ENCODE data around the gene IRF7. TPM values are rescaled to one million over a fixed set of nuclear protein-coding genes. Genes with fewer than 3 reads are reported as not detected.
A peak's percentile ranks its signal among the peaks of the same experiment; 100 is the strongest.

IRF7 gene
- total and polyA plus RNA-seq, 10 donors = 52.3 to 99.1 (median 83.4) TPM

GRCh38 chr11:611001-611996 lies 4.5 kb downstream of the IRF7 start:
- TF ChIP-seq POLR2A (IDR thresholded peaks at IDR 0.05) (no peak), POLR2AphosphoS5 (IDR thresholded peaks at IDR 0.05) (peak; percentile 33 to 77 (median 45))
- WGBS, 5 donors = 85 to 91% (median 89%) methylated on average over 42 to 49 of the region's 49 CpGs
- no peaks in the 10 kb centered on the region for H3K9me3 ChIP-seq
- peaks cover 18 to 64% (median 43%) of the 10 kb centered on the region in 6 donors for H3K4me1 ChIP-seq
- intact Hi-C loops (cut with DNase I; ENCODE audit: low total_unique reads) = no loop called here
- no peak overlapping the region for H3K4me3 ChIP-seq
- H3K27ac ChIP-seq = peak overlapping the region in 2 of 8 donors; percentile 18 to 98
- H3K36me3 ChIP-seq = peaks cover 4 to 89% (median 80%) of the 10 kb centered on the region in 6 donors
- no peaks in the 10 kb centered on the region for H3K27me3 ChIP-seq (replicated peaks in 1 of 7)
- no peak for DNase-seq

GRCh38 chr11:610146-610801 lies 5.5 kb downstream of the IRF7 start:
- DNase-seq = no peak
- 93 to 97% (median 96%) methylated on average over 9 to 18 of the region's 18 CpGs for WGBS, 5 donors
- Histone ChIP-seq H3K4me1 (peaks cover 14 to 58% (median 40%) of the 10 kb centered on the region in 6 donors), H3K9me3 (no peaks in the 10 kb centered on the region), H3K27ac (no peak overlapping the region), H3K4me3 (no peak overlapping the region), H3K36me3 (peaks cover 4 to 99% (median 90%) of the 10 kb centered on the region in 6 donors), H3K27me3 (replicated peaks in 1 of 7) (no peaks in the 10 kb centered on the region)
- TF ChIP-seq POLR2AphosphoS5 (IDR thresholded peaks at IDR 0.05) (peak in 1 of 3 donors; percentile 57), POLR2A (IDR thresholded peaks at IDR 0.05) (no peak)
- TF ChIP-seq, protein P1, sequence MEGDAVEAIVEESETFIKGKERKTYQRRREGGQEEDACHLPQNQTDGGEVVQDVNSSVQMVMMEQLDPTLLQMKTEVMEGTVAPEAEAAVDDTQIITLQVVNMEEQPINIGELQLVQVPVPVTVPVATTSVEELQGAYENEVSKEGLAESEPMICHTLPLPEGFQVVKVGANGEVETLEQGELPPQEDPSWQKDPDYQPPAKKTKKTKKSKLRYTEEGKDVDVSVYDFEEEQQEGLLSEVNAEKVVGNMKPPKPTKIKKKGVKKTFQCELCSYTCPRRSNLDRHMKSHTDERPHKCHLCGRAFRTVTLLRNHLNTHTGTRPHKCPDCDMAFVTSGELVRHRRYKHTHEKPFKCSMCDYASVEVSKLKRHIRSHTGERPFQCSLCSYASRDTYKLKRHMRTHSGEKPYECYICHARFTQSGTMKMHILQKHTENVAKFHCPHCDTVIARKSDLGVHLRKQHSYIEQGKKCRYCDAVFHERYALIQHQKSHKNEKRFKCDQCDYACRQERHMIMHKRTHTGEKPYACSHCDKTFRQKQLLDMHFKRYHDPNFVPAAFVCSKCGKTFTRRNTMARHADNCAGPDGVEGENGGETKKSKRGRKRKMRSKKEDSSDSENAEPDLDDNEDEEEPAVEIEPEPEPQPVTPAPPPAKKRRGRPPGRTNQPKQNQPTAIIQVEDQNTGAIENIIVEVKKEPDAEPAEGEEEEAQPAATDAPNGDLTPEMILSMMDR (IDR thresholded peaks at IDR 0.05 in 8 of 11, conservative IDR thresholded peaks at IDR 0.05 in 3 of 11) = no peak
- intact Hi-C loops (cut with DNase I; ENCODE audit: low total_unique reads) = no loop called here

DNA sequence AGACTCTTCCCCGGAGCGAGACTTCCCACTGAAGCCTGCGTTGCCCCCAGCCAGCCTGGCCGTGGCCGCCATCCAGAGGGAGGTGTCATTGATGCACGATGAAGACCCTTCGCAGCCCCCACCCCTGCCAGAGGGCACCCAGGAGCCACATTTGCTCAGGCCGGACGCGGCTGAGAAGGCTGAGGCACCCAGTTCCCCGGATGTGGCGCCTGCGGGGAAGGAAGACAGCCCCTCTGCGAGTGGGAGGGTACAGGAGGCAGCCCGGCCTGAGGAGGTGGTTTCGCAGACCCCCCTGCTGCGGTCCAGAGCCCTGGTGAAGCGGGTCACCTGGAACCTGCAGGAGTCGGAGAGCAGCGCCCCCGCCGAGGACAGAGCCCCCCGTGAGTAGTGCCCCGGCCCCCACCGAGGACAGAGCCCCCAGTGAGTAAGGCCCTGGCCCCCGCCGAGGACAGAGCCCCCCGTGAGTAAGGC lies 6.4 kb downstream of the IRF7 start:
- DNase-seq = no peak
- Histone ChIP-seq H3K27ac (peak overlapping the region in 5 of 8 donors; percentile 33 to 56 (median 49)), H3K27me3 (replicated peaks in 1 of 7) (no peaks in the 10 kb centered on the region), H3K9me3 (no peaks in the 10 kb centered on the region), H3K36me3 (peaks cover 4 to 100% (median 93%) of the 10 kb centered on the region in 6 donors), H3K4me1 (peaks cover 8 to 49% (median 31%) of the 10 kb centered on the region in 6 donors), H3K4me3 (no peak overlapping the region)
- 91 to 95% (median 95%) methylated on average over 7 to 28 of the region's 28 CpGs for WGBS, 5 donors
- TF ChIP-seq POLR2A (IDR thresholded peaks at IDR 0.05) (no peak), POLR2AphosphoS5 (IDR thresholded peaks at IDR 0.05) (no peak)
- TF ChIP-seq, protein P1 (IDR thresholded peaks at IDR 0.05 in 8 of 11, conservative IDR thresholded peaks at IDR 0.05 in 3 of 11) = no peak
- intact Hi-C loops (cut with DNase I; ENCODE audit: low total_unique reads) = no loop called here

DNA sequence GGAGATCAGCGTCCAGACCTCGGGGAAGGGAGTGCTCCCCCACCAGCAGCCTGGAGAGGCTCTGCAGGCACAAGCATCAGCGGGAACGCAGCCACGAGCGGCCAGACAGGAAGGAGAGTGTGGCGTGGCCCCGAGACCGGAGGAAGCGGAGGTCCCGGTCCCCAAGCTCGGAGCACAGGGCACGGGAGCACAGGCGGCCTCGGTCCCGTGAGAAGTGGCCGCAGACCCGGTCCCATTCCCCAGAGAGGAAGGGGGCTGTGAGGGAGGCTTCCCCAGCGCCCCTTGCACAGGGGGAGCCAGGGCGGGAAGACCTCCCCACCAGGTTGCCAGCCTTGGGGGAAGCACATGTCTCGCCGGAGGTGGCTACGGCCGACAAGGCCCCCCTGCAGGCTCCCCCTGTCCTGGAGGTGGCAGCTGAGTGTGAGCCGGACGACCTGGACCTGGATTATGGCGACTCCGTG lies 6.9 kb downstream of the IRF7 start:
- Histone ChIP-seq H3K4me3 (peak overlapping the region in 1 of 8 donors; percentile 3), H3K4me1 (peaks cover 2 to 43% (median 26%) of the 10 kb centered on the region in 6 donors), H3K9me3 (no peaks in the 10 kb centered on the region), H3K27me3 (replicated peaks in 1 of 7) (no peaks in the 10 kb centered on the region), H3K36me3 (peaks cover 4 to 100% (median 95%) of the 10 kb centered on the region in 6 donors), H3K27ac (peak overlapping the region in 5 of 8 donors; percentile 33 to 56 (median 49))
- no peak for TF ChIP-seq POLR2A (IDR thresholded peaks at IDR 0.05)
- TF ChIP-seq POLR2AphosphoS5 (IDR thresholded peaks at IDR 0.05) = peak; percentile 53 to 81 (median 68)
- WGBS, 5 donors = 66 to 87% (median 75%) methylated on average over 23 to 28 of the region's 28 CpGs
- intact Hi-C loops (cut with DNase I; ENCODE audit: low total_unique reads) = no loop called here
- DNase-seq = no peak

Measured in spleen (tissue), 11 donors.